HFFc6 (cell line): Measurements from ENCODE around the gene SLC23A3. TPM values are rescaled to one million over a fixed set of nuclear protein-coding genes. Genes with fewer than 3 reads are reported as not detected.

ENCODE experiments used
- DNase-seq: peaks from one replicate; pipeline ENCODE4 v3.0.0-alpha.2; 2018
- H3K27ac Mint-ChIP-seq: 2 replicates; pipeline ENCODE4 v1.8.0; 2020; ENCODE audit warnings: mild to moderate bottlenecking, mixed read lengths
- H3K27me3 Mint-ChIP-seq: 2 replicates; pipeline ENCODE4 v1.8.0; 2021; ENCODE audit warnings: mild to moderate bottlenecking, moderate library complexity, mixed read lengths; ENCODE audit not compliant: insufficient read depth
- H3K36me3 Mint-ChIP-seq: 2 replicates; pipeline ENCODE4 v1.8.0; 2021; ENCODE audit warnings: low read depth, mixed read lengths
- H3K4me1 Mint-ChIP-seq: 2 replicates; pipeline ENCODE4 v1.8.0; 2020; ENCODE audit warnings: low read depth, mixed read lengths
- H3K4me3 Mint-ChIP-seq: 2 replicates; pipeline ENCODE4 v1.8.0; 2020; ENCODE audit warnings: mild to moderate bottlenecking, moderate library complexity, mixed read lengths
- H3K9me3 Mint-ChIP-seq: 2 replicates; pipeline ENCODE4 v1.8.0; 2020; ENCODE audit warnings: mild to moderate bottlenecking, mixed read lengths
- total RNA-seq, 6 experiments: library from RNA; stranded (reverse); fragmentation: NEBNext Ultra II Directional; extraction: Animal tissue kit (Norgen Biotek cat#: 25700); gene quantifications; 2 replicates in 1 of 6; 3 replicates in 5 of 6; pipeline ENCODE4 v1.2.3, GENCODE V29; 2021
- TF ChIP-seq, protein P1 (sequence below): fragments of 200-600 bp; sonication (generic); IDR thresholded peaks from 2 replicates; pipeline ENCODE4 v1.5.0; 2021; ENCODE audit warnings: antibody characterized with exemption, mild to moderate bottlenecking

The SLC23A3 gene
- total RNA-seq, 6 experiments from 2014 or later, result 0.36 to 1.5 (median 0.88) TPM

DNA sequence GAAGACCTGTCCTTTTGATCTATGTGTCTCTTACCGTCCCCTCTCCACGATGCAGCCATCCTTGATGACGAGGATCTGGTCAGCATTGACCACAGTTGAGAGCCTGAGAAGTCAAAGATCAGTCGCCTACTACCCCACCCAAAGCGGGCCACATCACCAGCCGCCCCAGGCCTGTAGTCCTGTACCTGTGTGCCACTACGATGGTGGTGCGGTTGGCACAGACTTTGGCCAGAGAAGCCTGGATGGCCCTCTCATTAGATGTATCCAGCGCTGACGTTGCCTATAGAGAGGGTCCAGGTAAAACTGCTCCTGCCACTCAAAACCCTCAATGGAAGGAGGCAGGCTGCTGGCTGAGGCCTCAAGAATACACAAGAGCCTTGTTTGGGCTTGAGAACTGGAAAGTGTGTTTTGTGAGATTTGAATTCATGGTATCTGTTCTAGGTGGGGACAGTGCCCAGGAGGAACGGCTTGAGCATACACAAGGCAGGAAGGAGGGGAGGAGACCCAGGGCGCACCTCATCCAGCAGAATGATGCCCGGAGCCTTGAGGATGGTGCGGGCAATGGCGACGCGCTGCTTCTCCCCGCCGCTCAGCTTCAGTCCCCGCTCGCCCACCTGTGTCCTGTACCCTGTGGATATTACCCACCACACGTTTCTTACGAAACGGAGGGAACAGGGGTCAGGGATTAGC, 40.5 kb upstream of the SLC23A3 start:
- peaks cover 27% of the 10 kb centered on the region for H3K4me1 Mint-ChIP-seq
- peaks cover 6% of the 10 kb centered on the region for H3K27me3 Mint-ChIP-seq
- no peaks in the 10 kb centered on the region for H3K9me3 Mint-ChIP-seq
- no peak overlapping the region for H3K27ac Mint-ChIP-seq
- TF ChIP-seq, protein P1, sequence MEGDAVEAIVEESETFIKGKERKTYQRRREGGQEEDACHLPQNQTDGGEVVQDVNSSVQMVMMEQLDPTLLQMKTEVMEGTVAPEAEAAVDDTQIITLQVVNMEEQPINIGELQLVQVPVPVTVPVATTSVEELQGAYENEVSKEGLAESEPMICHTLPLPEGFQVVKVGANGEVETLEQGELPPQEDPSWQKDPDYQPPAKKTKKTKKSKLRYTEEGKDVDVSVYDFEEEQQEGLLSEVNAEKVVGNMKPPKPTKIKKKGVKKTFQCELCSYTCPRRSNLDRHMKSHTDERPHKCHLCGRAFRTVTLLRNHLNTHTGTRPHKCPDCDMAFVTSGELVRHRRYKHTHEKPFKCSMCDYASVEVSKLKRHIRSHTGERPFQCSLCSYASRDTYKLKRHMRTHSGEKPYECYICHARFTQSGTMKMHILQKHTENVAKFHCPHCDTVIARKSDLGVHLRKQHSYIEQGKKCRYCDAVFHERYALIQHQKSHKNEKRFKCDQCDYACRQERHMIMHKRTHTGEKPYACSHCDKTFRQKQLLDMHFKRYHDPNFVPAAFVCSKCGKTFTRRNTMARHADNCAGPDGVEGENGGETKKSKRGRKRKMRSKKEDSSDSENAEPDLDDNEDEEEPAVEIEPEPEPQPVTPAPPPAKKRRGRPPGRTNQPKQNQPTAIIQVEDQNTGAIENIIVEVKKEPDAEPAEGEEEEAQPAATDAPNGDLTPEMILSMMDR, result no peak
- H3K4me3 Mint-ChIP-seq, result no peak overlapping the region
- no peak for DNase-seq
- peaks cover 28% of the 10 kb centered on the region for H3K36me3 Mint-ChIP-seq

DNA sequence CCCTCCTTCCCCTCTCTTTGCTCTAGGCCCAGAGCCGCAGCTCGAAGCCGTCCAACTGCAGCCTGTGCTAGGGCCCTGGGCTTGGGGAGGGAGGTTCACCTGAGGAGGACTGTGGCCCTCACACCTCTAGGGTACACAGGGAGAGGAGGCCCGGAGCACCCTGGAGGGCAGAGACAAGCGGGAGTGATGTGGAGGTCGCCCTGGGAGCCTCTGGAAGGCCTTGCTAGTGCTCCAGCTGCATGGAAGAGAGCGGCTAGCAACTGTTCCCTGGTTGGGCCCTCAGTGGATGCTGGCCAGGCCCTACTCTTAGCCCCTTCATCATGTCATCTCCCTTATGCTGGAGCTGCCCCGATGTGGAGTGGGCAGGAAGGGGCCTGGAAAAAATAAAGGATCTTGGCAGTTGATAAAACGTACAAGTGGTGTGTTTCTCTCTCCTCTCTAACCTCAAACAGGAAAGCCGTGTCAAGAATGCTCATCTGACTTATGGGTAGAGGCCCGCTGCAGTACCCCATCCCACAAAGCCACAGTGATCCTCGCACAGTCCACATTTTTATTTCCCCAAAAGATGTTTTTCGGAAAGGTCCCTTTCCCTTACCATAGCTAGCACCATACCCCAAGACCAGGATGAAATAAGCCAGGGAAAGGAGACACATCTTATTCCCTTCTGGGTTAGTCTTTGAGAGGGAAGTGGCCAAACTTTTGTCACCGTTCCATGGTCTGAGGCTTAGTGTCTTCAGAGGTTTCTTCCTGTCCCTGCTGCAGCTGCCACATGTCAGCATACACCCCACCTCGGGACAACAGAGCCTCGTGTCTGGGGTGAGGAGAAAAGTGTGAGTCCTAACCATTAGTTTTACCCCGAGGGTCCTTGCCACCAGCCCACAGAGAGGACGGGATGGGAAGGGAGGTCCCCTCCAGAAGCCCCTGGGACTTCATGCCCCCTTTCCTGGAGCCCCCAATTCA, 39.7 kb upstream of the SLC23A3 start:
- TF ChIP-seq, protein P1, result no peak
- H3K36me3 Mint-ChIP-seq, result peaks cover 28% of the 10 kb centered on the region
- H3K27ac Mint-ChIP-seq, result peak overlapping the region; percentile 61
- H3K27me3 Mint-ChIP-seq, result peaks cover 6% of the 10 kb centered on the region
- DNase-seq, result no peak
- H3K4me3 Mint-ChIP-seq, result no peak overlapping the region
- H3K4me1 Mint-ChIP-seq, result peaks cover 27% of the 10 kb centered on the region
- 0 out of 2 replicates have a peak, but pooled peaks cover 2% of the 10 kb centered on the region for H3K9me3 Mint-ChIP-seq

DNA sequence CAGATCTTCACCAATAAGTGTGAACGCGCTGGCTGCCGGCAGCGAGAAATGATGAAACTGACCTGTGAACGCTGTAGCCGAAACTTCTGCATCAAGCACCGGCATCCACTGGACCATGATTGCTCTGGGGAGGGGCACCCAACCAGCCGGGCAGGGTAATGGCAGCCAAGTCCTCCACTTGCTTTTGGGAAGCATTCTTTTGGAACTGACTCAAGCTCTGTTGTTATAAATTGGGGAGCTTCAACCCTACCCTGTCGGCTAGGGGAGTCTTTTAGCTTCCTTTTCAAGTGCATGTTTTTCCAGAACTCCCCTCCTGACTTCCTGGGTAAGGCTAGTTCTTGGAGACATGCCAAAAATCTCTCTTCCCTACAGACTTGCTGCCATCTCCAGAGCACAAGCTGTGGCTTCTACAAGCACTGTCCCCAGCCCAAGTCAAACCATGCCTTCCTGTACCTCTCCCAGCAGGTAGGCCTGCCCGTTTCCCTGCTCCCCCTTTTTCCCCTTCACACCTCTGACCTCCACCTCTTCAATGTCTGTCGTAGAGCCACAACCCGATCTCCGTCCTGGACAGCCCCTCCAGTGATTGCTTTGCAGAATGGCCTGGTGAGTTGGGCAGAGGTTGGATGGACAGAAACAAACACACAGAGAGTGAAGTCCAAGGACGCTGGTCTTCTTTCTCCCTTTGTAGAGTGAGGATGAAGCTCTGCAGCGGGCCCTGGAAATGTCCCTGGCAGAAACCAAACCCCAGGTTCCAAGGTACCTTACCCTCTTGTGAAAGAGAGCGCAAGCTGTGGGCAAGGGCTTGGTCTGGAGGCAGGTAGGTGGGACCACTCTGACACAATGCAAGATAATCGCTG, 38.3 kb upstream of the SLC23A3 start:
- H3K36me3 Mint-ChIP-seq, result peaks cover 22% of the 10 kb centered on the region; the same call in 1 of the 2 replicates
- H3K4me3 Mint-ChIP-seq, result peak overlapping the region; percentile 94
- H3K4me1 Mint-ChIP-seq, result peaks cover 27% of the 10 kb centered on the region
- TF ChIP-seq, protein P1, result no peak
- H3K27ac Mint-ChIP-seq, result peak overlapping the region; percentile 47
- 0 out of 2 replicates have a peak, but pooled peaks cover 3% of the 10 kb centered on the region for H3K9me3 Mint-ChIP-seq
- peak; percentile 49 for DNase-seq
- H3K27me3 Mint-ChIP-seq, result peaks cover 6% of the 10 kb centered on the region

DNA sequence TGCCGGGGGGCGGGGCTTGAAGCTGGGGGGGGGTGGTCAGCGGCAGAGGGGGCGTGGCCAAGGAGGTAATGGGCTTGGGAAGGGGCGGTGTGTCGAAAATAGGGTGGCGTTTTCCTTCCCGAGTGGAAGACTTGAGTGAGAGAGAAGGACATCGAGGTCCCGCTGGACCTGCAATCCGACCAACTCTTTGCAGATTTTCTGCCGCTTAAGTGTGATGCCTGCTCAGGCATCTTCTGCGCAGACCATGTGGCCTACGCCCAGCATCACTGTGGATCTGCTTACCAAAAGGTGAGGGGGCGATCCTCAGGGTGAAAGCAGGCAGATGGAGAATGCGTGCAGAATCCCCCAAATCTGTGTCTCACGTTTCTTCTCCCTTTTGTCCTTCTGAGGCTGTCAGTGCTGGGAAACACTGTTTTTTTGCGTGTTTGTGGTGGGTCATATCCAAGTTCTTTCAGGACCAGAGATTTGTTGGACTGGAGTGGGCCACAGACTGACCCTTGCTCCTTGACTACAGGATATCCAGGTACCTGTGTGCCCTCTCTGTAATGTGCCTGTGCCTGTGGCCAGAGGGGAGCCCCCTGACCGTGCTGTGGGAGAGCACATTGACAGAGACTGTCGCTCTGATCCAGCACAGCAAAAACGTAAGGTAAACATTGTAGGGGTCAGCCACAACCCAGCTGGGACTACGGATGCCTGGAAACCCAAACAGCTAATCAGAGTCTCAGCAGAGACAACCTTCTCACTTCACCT, 37.5 kb upstream of the SLC23A3 start:
- TF ChIP-seq, protein P1, result no peak
- H3K9me3 Mint-ChIP-seq, result 0 out of 2 replicates have a peak, but pooled peaks cover 3% of the 10 kb centered on the region
- peaks cover 21% of the 10 kb centered on the region; the same call in 1 of the 2 replicates for H3K36me3 Mint-ChIP-seq
- H3K4me1 Mint-ChIP-seq, result peaks cover 27% of the 10 kb centered on the region
- H3K27ac Mint-ChIP-seq, result peak overlapping the region; percentile 47
- H3K4me3 Mint-ChIP-seq, result peak overlapping the region; percentile 94
- DNase-seq, result no peak
- H3K27me3 Mint-ChIP-seq, result peaks cover 6% of the 10 kb centered on the region
